ENCODE data around the gene GRAP2.

GRCh38 chr22:39999144-39999757, 98.4 kb downstream of the GRAP2 start:
- peak; percentile 7 to 32; a peak in 1 of 4 replicates for TF ChIP-seq RAD21 (IDR thresholded peaks at IDR 0.05 in 1 of 2, conservative IDR thresholded peaks at IDR 0.05 in 1 of 2; ENCODE audit: low read depth in 2 of 2, low read length in 2 of 2)
- no peak for TF ChIP-seq GTF2F1 (IDR thresholded peaks at IDR 0.05; ENCODE audit: borderline replicate concordance, low read depth, low read length)
- no peak for TF ChIP-seq MAX (IDR thresholded peaks at IDR 0.05)
- TF ChIP-seq TAF7 (optimal IDR thresholded peaks at IDR 0.05; ENCODE audit: borderline replicate concordance, low read depth, low read length): no peak
- TF ChIP-seq POLR2AphosphoS5 (IDR thresholded peaks at IDR 0.05; ENCODE audit: low read depth, low read length): no peak
- no peak for TF ChIP-seq CTCF (IDR thresholded peaks at IDR 0.05; ENCODE audit: control extremely low read depth in 1 of 3, insufficient read depth in 1 of 3, low read depth in 1 of 3, low read length in 3 of 3)
- TF ChIP-seq SP1 (IDR thresholded peaks at IDR 0.05; ENCODE audit: low read depth, low read length): no peak
- TF ChIP-seq POLR2A (IDR thresholded peaks at IDR 0.05; ENCODE audit: control extremely low read depth in 1 of 2, low read depth in 2 of 2, low read length in 2 of 2): no peak
- no peak for TF ChIP-seq FOSL1 (IDR thresholded peaks at IDR 0.05; ENCODE audit: insufficient read depth, low read depth, low read length)
- TF ChIP-seq CEBPB (IDR thresholded peaks at IDR 0.05; ENCODE audit: low read depth, low read length): peak; percentile 47
- TF ChIP-seq EP300 (IDR thresholded peaks at IDR 0.05; ENCODE audit: borderline replicate concordance in 1 of 2, low read depth in 2 of 2, low read length in 2 of 2): no peak
- no peak for TF ChIP-seq SUZ12 (IDR thresholded peaks at IDR 0.05; ENCODE audit: low read length)
- no peak for TF ChIP-seq RBBP5 (IDR thresholded peaks at IDR 0.05; ENCODE audit: borderline replicate concordance, low read depth, low read length)

All from H1 (cell line).